Coronary artery (tissue), 2 donors: ENCODE results near the gene APCDD1.

Experiments
- DNase-seq: peaks from one replicate; pipeline ENCODE4 v3.0.0-alpha.2; 2017; ENCODE audit warnings: low spot score
- H3K27ac ChIP-seq, 2 donors: fragments of 200-600 bp; sonication (generic); one replicate each; pipeline ENCODE4 v1.5.1; 2016 to 2019
- H3K4me3 ChIP-seq: fragments of 200-600 bp; sonication (generic); 2 replicates; pipeline ENCODE4 v1.5.1; 2016; ENCODE audit warnings: mild to moderate bottlenecking, moderate library complexity
- TF ChIP-seq, protein P1 (sequence below): fragments of 200-600 bp; sonication (generic); IDR thresholded peaks from one replicate; pipeline ENCODE4 v1.5.1; 2019; ENCODE audit warnings: antibody characterized with exemption

The APCDD1 gene

DNA sequence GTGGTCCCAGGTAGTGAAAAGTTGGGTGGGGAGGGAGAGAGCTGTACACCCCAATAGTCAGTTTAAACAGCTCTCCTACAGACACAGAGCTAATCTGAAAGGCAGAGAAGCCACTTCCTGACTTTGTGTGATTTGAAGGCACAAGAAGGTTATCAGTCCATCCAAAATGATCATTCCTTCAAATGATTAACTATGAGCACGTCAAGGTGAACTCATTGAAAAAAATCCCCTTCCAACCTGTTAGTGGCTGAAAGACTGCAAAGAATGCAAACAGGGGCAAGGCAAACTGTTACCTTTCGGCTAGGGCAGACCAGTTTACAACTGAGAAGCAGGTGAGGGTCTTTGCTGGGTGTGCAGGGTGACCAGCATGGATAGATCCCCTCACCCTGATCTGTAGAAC, 22.8 kb upstream of the APCDD1 start:
- no peak overlapping the region for H3K27ac ChIP-seq

DNA sequence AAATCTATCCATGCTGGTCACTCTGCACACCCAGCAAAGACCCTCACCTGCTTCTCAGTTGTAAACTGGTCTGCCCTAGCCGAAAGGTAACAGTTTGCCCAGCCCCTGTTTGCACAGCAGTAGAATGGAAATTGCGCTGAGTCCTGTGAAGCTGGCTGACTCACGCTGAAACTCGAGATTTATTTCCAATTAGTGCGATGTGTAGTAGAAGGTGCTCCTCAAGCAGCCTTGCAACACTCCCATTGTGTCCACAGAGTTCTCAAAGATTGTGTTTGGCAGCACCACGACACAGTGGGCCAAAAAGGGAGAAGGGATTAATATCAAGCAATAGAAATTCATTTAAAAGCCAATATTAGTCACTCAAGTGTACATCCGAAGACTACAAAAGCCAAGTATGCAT, 21.7 kb upstream of the APCDD1 start:
- no peak for DNase-seq
- no peak overlapping the region for H3K27ac ChIP-seq
- H3K4me3 ChIP-seq: no peak overlapping the region
- TF ChIP-seq, protein P1, sequence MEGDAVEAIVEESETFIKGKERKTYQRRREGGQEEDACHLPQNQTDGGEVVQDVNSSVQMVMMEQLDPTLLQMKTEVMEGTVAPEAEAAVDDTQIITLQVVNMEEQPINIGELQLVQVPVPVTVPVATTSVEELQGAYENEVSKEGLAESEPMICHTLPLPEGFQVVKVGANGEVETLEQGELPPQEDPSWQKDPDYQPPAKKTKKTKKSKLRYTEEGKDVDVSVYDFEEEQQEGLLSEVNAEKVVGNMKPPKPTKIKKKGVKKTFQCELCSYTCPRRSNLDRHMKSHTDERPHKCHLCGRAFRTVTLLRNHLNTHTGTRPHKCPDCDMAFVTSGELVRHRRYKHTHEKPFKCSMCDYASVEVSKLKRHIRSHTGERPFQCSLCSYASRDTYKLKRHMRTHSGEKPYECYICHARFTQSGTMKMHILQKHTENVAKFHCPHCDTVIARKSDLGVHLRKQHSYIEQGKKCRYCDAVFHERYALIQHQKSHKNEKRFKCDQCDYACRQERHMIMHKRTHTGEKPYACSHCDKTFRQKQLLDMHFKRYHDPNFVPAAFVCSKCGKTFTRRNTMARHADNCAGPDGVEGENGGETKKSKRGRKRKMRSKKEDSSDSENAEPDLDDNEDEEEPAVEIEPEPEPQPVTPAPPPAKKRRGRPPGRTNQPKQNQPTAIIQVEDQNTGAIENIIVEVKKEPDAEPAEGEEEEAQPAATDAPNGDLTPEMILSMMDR: no peak

More for the DNA sequence above, 22.8 kb upstream of the APCDD1 start:
- TF ChIP-seq, protein P1: no peak
- no peak overlapping the region for H3K4me3 ChIP-seq
- no peak for DNase-seq

DNA sequence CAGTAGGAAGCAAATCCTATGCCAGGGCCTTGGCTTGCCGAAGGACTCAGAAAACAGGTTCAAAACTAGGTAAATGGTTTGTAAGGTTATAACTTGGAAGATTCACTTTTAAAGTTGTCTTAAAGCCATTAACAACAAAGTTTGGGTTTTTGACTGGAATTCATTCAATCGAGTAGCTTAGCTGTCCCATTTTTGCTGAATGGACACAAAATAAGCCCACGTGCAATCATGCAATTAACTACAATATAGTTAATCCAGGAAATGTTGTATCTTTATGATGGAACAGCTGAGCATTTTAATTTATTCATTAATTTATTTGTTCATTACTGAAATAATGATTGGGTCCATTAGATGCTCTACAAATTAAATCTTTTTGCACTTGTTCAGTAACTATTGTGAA, 18.3 kb upstream of the APCDD1 start:
- DNase-seq: no peak
- TF ChIP-seq, protein P1: no peak

GRCh38 chr18:10437837-10438236, 16.6 kb upstream of the APCDD1 start:
- no peak overlapping the region for H3K4me3 ChIP-seq
- TF ChIP-seq, protein P1: no peak
- H3K27ac ChIP-seq: no peak overlapping the region
- DNase-seq: no peak

More for the DNA sequence above, 18.3 kb upstream of the APCDD1 start:
- H3K27ac ChIP-seq: no peak overlapping the region
- H3K4me3 ChIP-seq: no peak overlapping the region

DNA sequence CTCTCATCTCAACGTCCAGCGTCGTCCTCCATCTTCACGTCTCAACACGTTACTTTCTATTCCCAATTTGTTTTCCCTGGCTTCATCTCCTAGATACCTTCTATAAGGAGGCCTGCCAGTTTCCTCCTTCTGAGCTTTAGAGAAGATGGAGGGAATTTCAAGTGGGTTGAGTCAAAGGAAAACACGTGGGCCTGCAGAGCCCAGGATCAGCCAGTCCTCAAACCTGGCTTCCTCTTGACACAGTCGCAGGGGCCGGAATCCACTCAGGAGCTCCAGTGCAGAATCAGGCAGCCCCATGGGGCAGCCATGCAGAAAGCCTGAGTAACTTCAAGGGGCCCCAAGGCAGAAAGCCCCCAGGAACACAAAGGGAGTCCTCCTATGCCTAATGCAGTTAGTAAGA, 14.5 kb upstream of the APCDD1 start:
- TF ChIP-seq, protein P1: no peak

GRCh38 chr18:10440884-10441283, 13.6 kb upstream of the APCDD1 start:
- no peak overlapping the region for H3K27ac ChIP-seq
- DNase-seq: no peak

More for the DNA sequence above, 14.5 kb upstream of the APCDD1 start:
- H3K27ac ChIP-seq: no peak overlapping the region
- no peak overlapping the region for H3K4me3 ChIP-seq
- DNase-seq: no peak

GRCh38 chr18:10441472-10441871, 13.0 kb upstream of the APCDD1 start:
- TF ChIP-seq, protein P1: no peak
- Histone ChIP-seq H3K27ac (no peak overlapping the region), H3K4me3 (no peak overlapping the region)
- DNase-seq: no peak

More at GRCh38 chr18:10440884-10441283, 13.6 kb upstream of the APCDD1 start:
- TF ChIP-seq, protein P1: no peak
- no peak overlapping the region for H3K4me3 ChIP-seq
